ENCODE results near the gene USH1C. TPM values are rescaled to one million over a fixed set of nuclear protein-coding genes. Genes with fewer than 3 reads are reported as not detected.

USH1C gene
- total RNA-seq (2022; extraction: Qiagen RNA extraction; ENCODE audit: low read depth): 0.74 to 1.5 TPM (median 1.3 TPM) in 5 replicates

DNA sequence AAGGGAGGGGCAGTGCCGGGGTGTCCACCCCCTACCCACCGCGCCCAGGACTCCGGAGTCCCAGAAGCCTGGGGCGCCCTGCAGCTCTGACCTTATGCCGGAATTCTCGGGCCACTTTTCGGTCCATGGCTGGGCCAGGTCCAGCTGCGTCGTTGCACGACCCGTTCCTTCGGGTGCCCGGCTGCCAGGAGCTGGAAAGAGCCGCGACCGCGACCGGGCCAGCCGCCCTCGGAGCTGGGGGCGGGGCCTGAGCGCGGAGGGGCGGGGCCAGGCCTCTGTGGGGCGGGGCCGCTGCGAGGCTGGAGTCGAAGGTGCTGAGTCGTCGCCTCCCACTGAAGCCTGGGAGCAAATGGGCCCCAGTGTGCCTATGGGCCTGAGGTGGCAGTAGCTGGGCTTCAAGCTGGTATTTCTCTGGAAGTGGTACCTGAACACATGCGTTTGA lies at the start of gene USH1C:
Gene USH1C (minus strand): TSS at position 236 of the 442 bp plus-strand sequence. CDS start 109 bp downstream, at position 127.

DNA sequence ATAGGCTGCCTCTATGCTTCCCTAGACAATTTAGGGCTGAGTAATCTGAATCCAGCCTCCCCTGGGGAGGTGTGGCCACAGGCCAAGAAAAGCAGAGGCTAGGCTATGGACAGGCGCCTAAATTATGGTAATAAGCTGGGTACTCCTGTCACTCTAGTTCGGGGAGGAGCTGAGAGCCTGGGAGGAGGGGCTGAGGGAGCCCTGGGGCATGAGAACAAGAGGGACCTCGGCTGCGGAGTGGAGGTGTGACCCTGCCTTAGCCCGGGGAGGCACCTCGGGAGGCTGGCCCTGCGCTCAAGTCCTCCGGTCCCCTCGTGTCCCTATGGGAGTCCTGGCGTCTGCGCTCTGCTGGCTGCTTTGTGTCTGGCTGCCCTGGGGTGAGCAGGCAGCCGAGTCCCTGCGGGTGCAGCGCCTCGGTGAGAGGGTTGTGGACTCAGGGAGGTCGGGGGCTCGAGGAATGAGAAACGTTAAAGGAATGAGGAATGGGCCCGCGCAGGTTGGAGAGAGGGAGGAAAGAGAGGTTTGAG lies 2.9 kb upstream of the USH1C start, which contains the start of gene OTOG:
Gene OTOG (plus strand): TSS at position 209 of the 527 bp plus-strand sequence. CDS start 114 bp downstream, at position 323.

DNA sequence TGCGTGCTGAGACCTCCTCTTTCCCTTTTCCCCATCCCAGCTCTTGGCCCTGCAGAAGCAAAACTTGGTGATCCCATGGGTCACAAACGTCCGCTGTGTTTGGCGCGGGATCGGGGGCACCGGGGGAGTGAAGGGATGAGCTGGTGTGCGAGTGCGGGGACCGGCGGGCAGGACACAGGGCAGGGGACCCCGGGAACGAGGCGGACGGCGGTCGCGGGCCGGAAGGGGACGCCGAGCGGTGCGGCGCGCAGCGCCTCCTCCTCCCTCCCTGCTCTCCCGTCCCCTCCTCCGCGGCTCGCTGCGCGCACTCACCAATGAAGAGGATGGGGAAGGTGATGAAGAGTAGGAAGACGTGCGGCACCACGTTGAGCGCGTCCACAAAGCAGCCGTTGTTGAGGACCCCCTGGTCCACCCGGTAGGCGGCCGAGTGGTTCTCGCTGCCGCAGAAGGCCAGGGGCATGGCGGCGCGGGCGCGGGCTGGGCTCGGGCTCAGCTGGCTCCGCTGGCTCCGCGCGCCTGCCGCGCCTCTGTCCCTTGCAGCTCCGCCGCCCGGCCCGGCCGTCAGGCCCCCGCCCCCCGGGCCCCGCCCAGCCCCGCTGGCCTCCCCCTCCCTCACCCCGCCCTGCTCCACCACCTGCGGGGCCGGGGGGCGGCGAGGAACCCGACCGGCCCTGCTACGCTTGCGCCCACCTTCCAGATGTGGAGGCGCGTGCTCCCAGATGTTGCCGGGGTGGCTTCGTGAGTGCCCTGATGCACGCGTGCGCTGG lies 67.7 kb downstream of the USH1C start, which contains the start of gene ABCC8:
Gene ABCC8 (minus strand): TSS at position 529 of the 767 bp plus-strand sequence. CDS start 69 bp downstream, at position 460.

Other genes starting within 250 kb of the USH1C start
- 1.5 to 3.5 TPM (median 2.6 TPM) in 5 replicates for gene NCR3LG1, start 192.6 kb downstream of the USH1C start, total RNA-seq (2022; extraction: Qiagen RNA extraction; ENCODE audit: low read depth)
- 0.40 to 0.65 TPM (median 0.55 TPM) in 5 replicates for gene KCNJ11, start 155.8 kb downstream of the USH1C start, total RNA-seq (2022; extraction: Qiagen RNA extraction; ENCODE audit: low read depth)
- gene ABCC8, start 67.6 kb downstream of the USH1C start, total RNA-seq (2022; extraction: Qiagen RNA extraction; ENCODE audit: low read depth): 1.1 to 4.1 TPM (median 1.8 TPM) in 5 replicates
- not detected in 5 replicates for gene OTOG, start 2.8 kb upstream of the USH1C start, total RNA-seq (2022; extraction: Qiagen RNA extraction; ENCODE audit: low read depth)
- gene MYOD1, start 175.2 kb upstream of the USH1C start, total RNA-seq (2022; extraction: Qiagen RNA extraction; ENCODE audit: low read depth): not detected in 5 replicates
- 0.07 to 0.18 TPM (median 0.07 TPM) in 5 replicates for gene KCNC1, start 190.4 kb upstream of the USH1C start, total RNA-seq (2022; extraction: Qiagen RNA extraction; ENCODE audit: low read depth)